IMR-90 (cell line): ENCODE data around the gene EIF3A. TPM values are rescaled to one million over a fixed set of nuclear protein-coding genes. Genes with fewer than 3 reads are reported as not detected.
A peak's percentile ranks its signal among the peaks of the same experiment; 100 is the strongest.

Experiments
- ATAC-seq: fragments of 200-7000 bp; cut with Tn5 transposase; 2 replicates; pipeline ENCODE4 v1.9.1; 2020; ENCODE audit warnings: low read depth, mild to moderate bottlenecking, moderate library complexity
- BruUV-seq: library from RNA; stranded (reverse); fragments of 400-500 nt; replicated peaks from 2 replicates; lab custom pipeline; 2021; lab: Mats Ljungman, UMichigan
- CTCF ChIA-PET: fragments of 300-600 bp; formaldehyde crosslinking; extraction: SDS; loops from one replicate; lab custom pipeline; 2021; ENCODE audit warnings: antibody characterized with exemption; lab: Yijun Ruan, JAX
- POLR2A ChIA-PET: fragments of 300-600 bp; sonication (Branson Sonifier 250); formaldehyde crosslinking; loops from one replicate; lab custom pipeline; 2022; ENCODE audit warnings: antibody characterized with exemption; ENCODE audit not compliant: unreplicated experiment; lab: Charles Lee
- DNase-seq: peaks from one replicate; pipeline ENCODE4 v3.0.0; 2013
- H2AFZ ChIP-seq: replicated peaks from 2 replicates; pipeline ENCODE3; 2013; ENCODE audit warnings: low read length, mild to moderate bottlenecking; ENCODE audit not compliant: poor library complexity
- H2AK5ac ChIP-seq: 2 replicates; pipeline ENCODE4 v1.6.1; 2013; ENCODE audit warnings: low read depth, low read length, inconsistent platforms
- H2AK9ac ChIP-seq: replicated peaks from 2 replicates; pipeline ENCODE3; 2013; ENCODE audit warnings: mild to moderate bottlenecking, low read depth, low read length, moderate library complexity; ENCODE audit not compliant: poor library complexity
- H2BK120ac ChIP-seq: 2 replicates; pipeline ENCODE4 v1.6.1; 2013; ENCODE audit warnings: low read depth, low read length, inconsistent platforms
- H2BK15ac ChIP-seq: 3 replicates; pipeline ENCODE4 v1.6.1; 2013; ENCODE audit warnings: low read depth, low read length, inconsistent platforms
- H2BK20ac ChIP-seq: 2 replicates; pipeline ENCODE4 v1.6.1; 2013; ENCODE audit warnings: low read depth, mild to moderate bottlenecking, inconsistent platforms, low read length, moderate library complexity
- H2BK5ac ChIP-seq: 2 replicates; pipeline ENCODE4 v1.6.1; 2013; ENCODE audit warnings: mild to moderate bottlenecking, low read depth, low read length, inconsistent platforms; ENCODE audit not compliant: poor library complexity, severe bottlenecking
- H3K14ac ChIP-seq: replicated peaks from 2 replicates; pipeline ENCODE4 v1.6.1; 2013; ENCODE audit warnings: low read depth, low read length, inconsistent platforms
- H3K18ac ChIP-seq: 2 replicates; pipeline ENCODE4 v1.6.1; 2013; ENCODE audit warnings: low read depth, low read length, control low read depth
- H3K23ac ChIP-seq: 2 replicates; pipeline ENCODE4 v1.6.1; 2013; ENCODE audit warnings: low read depth, low read length, inconsistent platforms
- H3K27ac ChIP-seq: 2 replicates; pipeline ENCODE4 v1.5.1; 2013; ENCODE audit warnings: mild to moderate bottlenecking, control low read depth, low read length; ENCODE audit not compliant: insufficient read depth
- H3K27me3 ChIP-seq: 2 replicates; pipeline ENCODE4 v1.6.1; 2013; ENCODE audit warnings: low read length; ENCODE audit not compliant: control insufficient read depth, insufficient read depth
- H3K36me3 ChIP-seq: 2 replicates; pipeline ENCODE4 v1.6.1; 2013; ENCODE audit warnings: low read length, mixed read lengths; ENCODE audit not compliant: control insufficient read depth, insufficient read depth
- H3K4ac ChIP-seq: 2 replicates; pipeline ENCODE4 v1.6.1; 2013; ENCODE audit warnings: low read depth, low read length, inconsistent platforms
- H3K4me1 ChIP-seq: 2 replicates; pipeline ENCODE4 v1.6.1; 2013; ENCODE audit warnings: low read length, mixed read lengths; ENCODE audit not compliant: control insufficient read depth, insufficient read depth
- H3K4me2 ChIP-seq: 2 replicates; pipeline ENCODE4 v1.6.1; 2013; ENCODE audit warnings: low read depth, mild to moderate bottlenecking, control low read depth, low read length, moderate library complexity
- H3K4me3 ChIP-seq: 2 replicates; pipeline ENCODE4 v1.5.1; 2013; ENCODE audit warnings: low read depth, mild to moderate bottlenecking, control low read depth, low read length, moderate library complexity; ENCODE audit not compliant: insufficient read depth
- H3K56ac ChIP-seq: 2 replicates; pipeline ENCODE4 v1.6.1; 2013; ENCODE audit warnings: low read length, inconsistent platforms; ENCODE audit not compliant: insufficient read depth; ENCODE audit errors: extremely low read depth
- H3K79me1 ChIP-seq, 2 experiments: 2 replicates each; pipeline ENCODE4 v1.6.1; 2013; ENCODE audit warnings: low read length in 2 of 2, inconsistent platforms in 1 of 2, low read depth in 1 of 2
- H3K9ac ChIP-seq: 2 replicates; pipeline ENCODE4 v1.6.1; 2013; ENCODE audit warnings: low read depth, low read length, control low read depth
- H3K9me1 ChIP-seq: 2 replicates; pipeline ENCODE4 v1.6.1; 2013; ENCODE audit warnings: low read length, inconsistent platforms; ENCODE audit not compliant: insufficient read depth
- H3K9me3 ChIP-seq: 2 replicates; pipeline ENCODE4 v1.6.1; 2013; ENCODE audit warnings: low read length; ENCODE audit not compliant: control insufficient read depth, insufficient read depth
- H4K20me1 ChIP-seq: 2 replicates; pipeline ENCODE4 v1.6.1; 2013; ENCODE audit warnings: low read length, inconsistent platforms; ENCODE audit not compliant: insufficient read depth
- H4K5ac ChIP-seq: 2 replicates; pipeline ENCODE4 v1.6.1; 2013; ENCODE audit warnings: mild to moderate bottlenecking, low read depth, low read length, control low read depth
- H4K8ac ChIP-seq, 2 experiments: 2 replicates each; pipeline ENCODE4 v1.6.1; 2013; ENCODE audit warnings: low read depth in 2 of 2, low read length in 2 of 2, control low read depth in 1 of 2, inconsistent platforms in 1 of 2
- H4K91ac ChIP-seq: 2 replicates; pipeline ENCODE4 v1.6.1; 2013; ENCODE audit warnings: low read depth, low read length, inconsistent platforms; ENCODE audit not compliant: insufficient read depth
- BHLHE40 ChIP-seq: fragments of 150-350 bp; IDR thresholded peaks from 2 replicates; pipeline ENCODE4 v1.6.1; 2016; ENCODE audit warnings: mild to moderate bottlenecking, low read depth, low read length
- CEBPB ChIP-seq: IDR thresholded peaks from 2 replicates; pipeline ENCODE4 v1.6.1; 2012; ENCODE audit warnings: low read depth, low read length, improper control_type of control experiment
- CHD1 ChIP-seq: IDR thresholded peaks from 2 replicates; pipeline ENCODE4 v1.6.1; 2012; ENCODE audit warnings: low read depth, low read length, improper control_type of control experiment
- CTCF ChIP-seq: conservative IDR thresholded peaks from 2 replicates; pipeline ENCODE4 v1.5.1; 2012; ENCODE audit warnings: mild to moderate bottlenecking, low read depth, low read length, improper control_type of control experiment
- FOS ChIP-seq: fragments of 150-350 bp; IDR thresholded peaks from 2 replicates; pipeline ENCODE4 v1.6.1; 2016; ENCODE audit warnings: low read depth, low read length
- MAFK ChIP-seq: IDR thresholded peaks from 2 replicates; pipeline ENCODE4 v1.6.1; 2012; ENCODE audit warnings: low read depth, low read length, improper control_type of control experiment
- MAZ ChIP-seq: IDR thresholded peaks from 2 replicates; pipeline ENCODE4 v1.6.1; 2012; ENCODE audit warnings: low read depth, mild to moderate bottlenecking, low read length, improper control_type of control experiment, moderate library complexity, borderline replicate concordance
- MXI1 ChIP-seq: IDR thresholded peaks from 2 replicates; pipeline ENCODE4 v1.6.1; 2012; ENCODE audit warnings: low read depth, mild to moderate bottlenecking, low read length, moderate library complexity, borderline replicate concordance
- NFE2L2 ChIP-seq: fragments of 150-350 bp; IDR thresholded peaks from 2 replicates; pipeline ENCODE4 v1.6.1; 2016; ENCODE audit warnings: low read depth, mild to moderate bottlenecking, low read length
- POLR2A ChIP-seq: IDR thresholded peaks from 2 replicates; pipeline ENCODE4 v1.6.1; 2012; ENCODE audit warnings: mild to moderate bottlenecking, low read depth, low read length
- RAD21 ChIP-seq: IDR thresholded peaks from 2 replicates; pipeline ENCODE4 v1.6.1; 2012; ENCODE audit warnings: low read length, improper control_type of control experiment
- RCOR1 ChIP-seq: IDR thresholded peaks from 2 replicates; pipeline ENCODE4 v1.6.1; 2012; ENCODE audit warnings: mild to moderate bottlenecking, low read length, improper control_type of control experiment; ENCODE audit not compliant: insufficient replicate concordance
- RFX5 ChIP-seq: IDR thresholded peaks from 2 replicates; pipeline ENCODE4 v1.8.0; 2012; ENCODE audit warnings: low read depth, mild to moderate bottlenecking, low read length, moderate library complexity
- USF2 ChIP-seq: fragments of 150-350 bp; IDR thresholded peaks from 2 replicates; pipeline ENCODE4 v1.6.1; 2017; ENCODE audit warnings: mild to moderate bottlenecking, antibody characterized with exemption, low read length, low read depth
- WGBS, 2 experiments: methylation state at CpG; one replicate each; pipeline versions ENCODE4 v1.1.5 to v1.1.7; 2013; ENCODE audit warnings: missing lambda C conversion rate in 2 of 2; ENCODE audit not compliant: insufficient read length in 1 of 2; ENCODE audit errors: extremely low coverage in 2 of 2; 5-methylcytosine and 5-hydroxymethylcytosine counted together
- dilution Hi-C: fragments of 300-500 bp; cut with HindIII; formaldehyde crosslinking; loops from one replicate; pipeline ENCODE4 v1.14.3; 2018; ENCODE audit warnings: low sequenced_read_pairs; ENCODE audit not compliant: unreplicated experiment
- in situ Hi-C: fragments of 300-500 bp; cut with MboI; formaldehyde crosslinking; loops from 3 replicates; pipeline ENCODE4 v1.14.3; 2019; ENCODE audit warnings: low sequenced_read_pairs, inconsistent platforms, mixed read lengths
- intact Hi-C: fragments of 100-400 bp; cut with micrococcal nuclease; formaldehyde crosslinking; loops from 2 replicates; pipeline ENCODE4 v1.10.0; 2022
- polyA plus RNA-seq, 3 experiments: library from polyadenylated mRNA; depleted of rRNA; stranded (reverse); fragments of >200 nt; gene quantifications; 2 replicates each; pipeline ENCODE4 v1.2.3, GENCODE V29; 2012; ENCODE audit warnings: low replicate concordance in 1 of 3
- total RNA-seq: library from RNA; depleted of rRNA; stranded (reverse); fragments of >200 nt; gene quantifications from 2 replicates; pipeline ENCODE4 v1.2.3, GENCODE V29; 2012
- TF ChIP-seq, protein P1 (sequence below): fragments of 150-350 bp; IDR thresholded peaks from 2 replicates; pipeline ENCODE4 v1.6.1; 2016; ENCODE audit warnings: low read depth, mild to moderate bottlenecking, low read length, moderate library complexity, borderline replicate concordance

The EIF3A gene
- total and polyA plus RNA-seq, 2 of the 4 experiments (the other 2 are of a cell fraction): 49.6 to 145 TPM

- Histone ChIP-seq H4K8ac (no peak overlapping the region), H3K79me1 (peaks cover 0 to 6% of the 10 kb centered on the region in 2 experiments; a peak in 1 of 4 replicates), H2BK20ac (no peak overlapping the region), H3K23ac (peak overlapping the region; percentile 85; the same call in 1 of the 2 replicates), H3K9ac (peak overlapping the region; percentile 96), H3K27me3 (no peaks in the 10 kb centered on the region), H3K4me2 (peak overlapping the region; percentile 97), H4K5ac (no peak overlapping the region), H4K20me1 (peaks cover 63% of the 10 kb centered on the region), H2AFZ (no peak overlapping the region), H3K27ac (no peak overlapping the region), H2AK9ac (no peak overlapping the region), H2BK120ac (no peak overlapping the region), H3K4ac (no peak overlapping the region), H4K91ac (no peak overlapping the region), H3K14ac (no peak overlapping the region), H3K56ac (no peak overlapping the region), H3K9me3 (no peaks in the 10 kb centered on the region), H3K4me1 (peaks cover 3% of the 10 kb centered on the region; the same call in 1 of the 2 replicates), H3K9me1 (peaks cover 3% of the 10 kb centered on the region; the same call in 1 of the 2 replicates), H2AK5ac (no peak overlapping the region), H2BK15ac (no peak overlapping the region), H3K4me3 (peak overlapping the region; percentile 85), H3K36me3 (peaks cover 4% of the 10 kb centered on the region), H3K18ac (no peak overlapping the region), H2BK5ac (peak overlapping the region; percentile 3)
- ChIA-PET POLR2A (no interaction called here), CTCF (interaction anchor here (0.5 to 0.8 kb wide), 3 partner anchors 59 to 458 kb away, joined by 3 read pairs; no protein-coding TSS in a partner anchor)
- in situ Hi-C loops: no loop called here
- no TSS peak for BruUV-seq
- no peak for DNase-seq
- ATAC-seq: no peak
- WGBS, 2 experiments: 40% methylated on average over 2 of the region's 10 CpGs; no CpG with 5 or more reads in 1 of the 2 experiments
- dilution Hi-C loops: no loop called here
- intact Hi-C loops: no loop called here
- TF ChIP-seq MAFK (no peak), RCOR1 (no peak), FOS (no peak), MXI1 (no peak), CTCF (no peak), USF2 (no peak), CEBPB (no peak), NFE2L2 (no peak), RFX5 (no peak), RAD21 (no peak), BHLHE40 (no peak), POLR2A (no peak), CHD1 (no peak), MAZ (no peak)
- TF ChIP-seq, protein P1, sequence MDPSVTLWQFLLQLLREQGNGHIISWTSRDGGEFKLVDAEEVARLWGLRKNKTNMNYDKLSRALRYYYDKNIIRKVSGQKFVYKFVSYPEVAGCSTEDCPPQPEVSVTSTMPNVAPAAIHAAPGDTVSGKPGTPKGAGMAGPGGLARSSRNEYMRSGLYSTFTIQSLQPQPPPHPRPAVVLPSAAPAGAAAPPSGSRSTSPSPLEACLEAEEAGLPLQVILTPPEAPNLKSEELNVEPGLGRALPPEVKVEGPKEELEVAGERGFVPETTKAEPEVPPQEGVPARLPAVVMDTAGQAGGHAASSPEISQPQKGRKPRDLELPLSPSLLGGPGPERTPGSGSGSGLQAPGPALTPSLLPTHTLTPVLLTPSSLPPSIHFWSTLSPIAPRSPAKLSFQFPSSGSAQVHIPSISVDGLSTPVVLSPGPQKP: no peak
These were observed 2.0 kb downstream of the EIF3A start for GRCh38 chr10:119078422-119079179.
